ENCODE results near the gene NBPF10.
"Not testable (repeated sequence)": the region's sequence is repeated elsewhere in the genome, so short reads cannot be mapped to it uniquely, and the experiment has no call there.

The NBPF10 gene

GRCh38 chr1:146144465-146144864 is at the start of gene NBPF10:
Gene NBPF10, minus strand, starts transcription at chr1:146144804. Its CDS starts 35 bp downstream, at chr1:146144769.
- DNase-seq = not testable (repeated sequence)

GRCh38 chr1:146174531-146174930 is 29.9 kb upstream of the NBPF10 start:
- DNase-seq = not testable (repeated sequence)

GRCh38 chr1:146167740-146168139 is 23.1 kb upstream of the NBPF10 start:
- DNase-seq = not testable (repeated sequence)

GRCh38 chr1:146167273-146167672 is 22.7 kb upstream of the NBPF10 start:
- DNase-seq = not testable (repeated sequence)
